Right hindlimb (tissue), 1 donor: ENCODE results near the gene SNN.

ENCODE experiments used
- DNase-seq: peaks from one replicate; pipeline ENCODE4 v3.0.0-alpha.2; 2018

SNN gene

DNA sequence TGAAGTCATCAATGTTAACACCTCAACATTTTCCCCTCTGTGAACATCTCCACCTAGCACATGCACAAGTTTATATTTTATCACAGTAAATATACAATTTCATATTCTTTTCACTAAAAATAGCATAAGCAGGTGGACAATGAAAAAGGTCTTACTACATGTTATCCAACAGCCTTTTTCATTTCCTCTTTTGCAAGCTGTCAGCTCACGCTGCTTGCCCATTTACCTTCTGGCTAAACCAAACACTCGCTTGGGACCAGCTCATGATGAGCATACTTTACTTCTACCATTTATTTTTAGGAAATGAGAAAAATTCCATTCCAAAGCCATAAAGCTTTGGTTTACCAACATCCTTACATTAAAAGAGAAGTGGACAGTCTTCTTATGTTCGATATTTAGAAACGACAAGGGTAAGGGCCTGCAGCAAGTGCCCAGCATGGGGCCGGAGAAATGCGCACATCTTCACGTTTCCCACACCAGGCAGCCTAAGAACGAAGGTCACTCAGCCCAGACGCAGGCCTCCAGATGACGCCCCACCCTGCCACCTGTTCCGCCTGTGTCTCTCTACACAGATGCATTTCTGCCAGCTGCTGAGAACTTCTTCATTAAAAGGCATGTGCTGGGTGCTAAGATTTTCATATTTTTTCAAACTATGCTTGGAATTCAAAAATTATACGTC is 13.9 kb downstream of the SNN start:
- DNase-seq, result peak; percentile 71

GRCh38 chr16:11682655-11683096 is 14.4 kb downstream of the SNN start:
- no peak for DNase-seq

GRCh38 chr16:11683145-11683544 is 14.9 kb downstream of the SNN start:
- no peak for DNase-seq

- no peak for DNase-seq
These were observed 16.2 kb downstream of the SNN start for GRCh38 chr16:11684231-11685025.

DNA sequence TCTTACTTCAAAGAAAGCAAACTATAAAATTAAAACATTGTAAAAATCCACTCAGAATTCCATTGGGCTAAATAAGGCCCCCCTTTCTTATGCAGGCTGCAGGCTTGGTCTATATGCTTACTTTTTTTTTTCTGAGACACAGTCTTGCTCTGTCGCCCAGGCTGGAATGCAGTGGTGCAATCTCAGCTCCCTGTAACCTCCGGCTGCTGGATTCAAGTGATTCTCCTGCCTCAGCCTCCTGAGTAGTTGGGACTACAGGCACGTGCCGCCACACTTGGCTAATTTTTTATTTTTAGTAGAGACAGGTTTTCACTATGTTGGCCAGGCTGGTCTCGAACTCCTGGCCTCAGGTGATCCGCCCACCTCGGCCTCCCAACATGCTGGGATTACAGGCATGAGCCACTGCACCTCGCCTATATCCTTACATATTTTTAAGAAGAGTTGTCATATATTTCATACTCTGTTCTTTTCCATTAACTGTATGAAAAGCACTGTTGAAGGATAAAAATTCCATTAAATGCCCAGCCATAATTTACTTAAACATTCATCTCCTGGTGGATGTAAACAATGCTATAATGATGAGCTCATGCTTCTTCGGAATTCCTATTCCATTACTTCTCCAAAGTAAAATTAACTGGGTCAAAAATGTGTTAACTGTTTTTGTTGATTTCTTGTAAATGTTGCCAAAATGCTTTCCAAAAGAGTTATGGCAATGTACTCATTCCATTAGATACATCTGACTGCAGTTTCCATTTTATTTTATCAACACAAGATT is 17.8 kb downstream of the SNN start:
- DNase-seq, result no peak

- no peak for DNase-seq
These were observed 18.6 kb downstream of the SNN start for GRCh38 chr16:11686713-11687380.

- DNase-seq, result no peak
These were observed 19.6 kb downstream of the SNN start for GRCh38 chr16:11687601-11688519.

- DNase-seq, result no peak
These were observed 20.2 kb downstream of the SNN start for GRCh38 chr16:11688520-11688886.

GRCh38 chr16:11689031-11689840 is 21.0 kb downstream of the SNN start:
- no peak for DNase-seq

- no peak for DNase-seq
These were observed 23.0 kb downstream of the SNN start for GRCh38 chr16:11691235-11691634.

DNA sequence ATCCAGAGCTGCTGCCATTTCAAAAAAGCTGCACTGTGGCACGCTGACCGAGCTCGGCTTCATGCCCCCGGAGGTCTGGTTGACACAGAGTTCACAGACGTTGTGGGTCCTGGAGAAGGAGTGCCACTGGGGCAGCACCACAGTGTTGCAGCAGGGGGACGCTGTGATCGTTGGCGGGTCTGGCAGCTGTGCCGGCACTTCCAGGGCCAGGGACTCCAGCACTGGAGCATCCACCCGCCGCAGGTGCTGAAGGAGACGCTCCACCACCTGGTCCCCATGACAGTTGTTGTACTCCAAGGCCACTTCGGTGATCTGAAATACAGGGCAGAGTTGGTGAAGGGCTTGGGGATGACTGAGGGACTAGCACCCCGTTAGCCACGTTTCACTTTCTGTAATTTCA is 23.5 kb downstream of the SNN start:
- DNase-seq, result no peak

GRCh38 chr16:11692171-11692570 is 23.9 kb downstream of the SNN start:
- no peak for DNase-seq

- no peak for DNase-seq
These were observed 24.4 kb downstream of the SNN start for GRCh38 chr16:11692651-11693050.

- no peak for DNase-seq
These were observed 28.2 kb downstream of the SNN start for GRCh38 chr16:11696266-11697012.

GRCh38 chr16:11697319-11697718 is 29.1 kb downstream of the SNN start:
- no peak for DNase-seq

GRCh38 chr16:11698271-11698689 is 30.0 kb downstream of the SNN start:
- DNase-seq, result no peak

DNA sequence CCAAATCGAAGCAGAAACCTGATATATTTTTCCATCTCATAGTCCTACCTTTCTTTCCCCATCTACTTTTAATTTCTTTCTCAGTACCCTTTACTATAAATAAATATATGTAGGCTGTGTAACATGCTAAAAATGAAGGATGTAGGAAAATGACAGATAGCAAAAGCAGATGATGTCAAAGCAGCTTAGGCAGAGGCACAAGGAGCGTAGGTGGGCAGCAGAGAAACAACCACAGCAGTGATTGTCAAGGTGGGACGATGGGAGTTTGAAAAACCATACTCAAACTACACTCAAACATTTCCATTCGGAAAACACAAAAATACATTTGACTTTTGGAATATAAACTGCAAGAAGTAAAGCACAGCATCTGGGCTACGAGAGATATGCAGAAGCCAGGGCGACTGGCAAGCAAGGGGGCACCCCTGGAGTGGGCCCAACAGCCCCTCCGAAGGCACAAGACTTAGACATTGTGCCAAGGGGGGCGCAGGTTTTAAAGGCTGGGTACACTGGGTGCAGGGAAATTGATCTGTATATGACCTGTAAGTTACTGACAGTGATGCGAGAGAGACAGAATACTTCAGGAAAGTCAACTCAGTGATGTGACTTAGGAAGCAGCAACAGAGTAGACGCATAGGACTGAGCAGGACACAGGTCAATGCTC is 31.1 kb downstream of the SNN start:
- no peak for DNase-seq

DNA sequence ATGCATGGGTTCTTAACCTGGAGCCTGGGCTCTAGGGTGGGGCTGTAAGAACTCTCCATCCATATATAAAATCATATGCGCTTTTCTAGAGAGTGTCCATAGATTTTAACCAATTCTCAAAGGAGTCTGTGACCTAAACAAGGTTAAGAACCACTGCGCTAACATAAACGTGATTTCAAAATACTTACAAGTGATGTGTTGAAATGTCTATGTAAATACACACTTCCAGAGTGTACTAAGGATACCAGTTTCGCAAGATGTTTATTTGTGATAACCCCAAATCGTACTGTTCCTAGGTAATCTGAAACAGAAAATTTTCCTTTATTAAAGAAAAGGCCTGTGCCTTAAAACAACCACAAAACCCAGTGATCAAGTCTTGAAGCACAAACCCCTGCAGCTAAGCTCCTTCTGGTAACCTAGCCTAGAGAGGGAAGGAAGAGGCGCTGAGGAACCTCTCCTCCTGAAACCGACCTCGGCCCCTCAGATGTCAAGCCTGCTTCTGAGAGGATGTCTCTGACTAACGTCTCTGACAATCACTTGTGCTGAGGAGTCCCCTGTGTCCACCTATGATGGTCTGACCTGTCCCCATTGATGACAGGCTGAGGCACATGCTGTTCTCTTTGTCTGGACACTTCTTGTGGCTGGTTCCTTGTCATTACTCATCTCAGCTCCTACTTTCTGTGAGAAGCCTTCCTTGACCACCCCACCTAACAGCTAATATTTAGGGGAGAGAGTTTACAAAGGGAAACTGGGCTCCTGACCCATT is 32.2 kb downstream of the SNN start:
- DNase-seq, result no peak
